Measurements from ENCODE around the gene TMEM129.

TMEM129 gene

DNA sequence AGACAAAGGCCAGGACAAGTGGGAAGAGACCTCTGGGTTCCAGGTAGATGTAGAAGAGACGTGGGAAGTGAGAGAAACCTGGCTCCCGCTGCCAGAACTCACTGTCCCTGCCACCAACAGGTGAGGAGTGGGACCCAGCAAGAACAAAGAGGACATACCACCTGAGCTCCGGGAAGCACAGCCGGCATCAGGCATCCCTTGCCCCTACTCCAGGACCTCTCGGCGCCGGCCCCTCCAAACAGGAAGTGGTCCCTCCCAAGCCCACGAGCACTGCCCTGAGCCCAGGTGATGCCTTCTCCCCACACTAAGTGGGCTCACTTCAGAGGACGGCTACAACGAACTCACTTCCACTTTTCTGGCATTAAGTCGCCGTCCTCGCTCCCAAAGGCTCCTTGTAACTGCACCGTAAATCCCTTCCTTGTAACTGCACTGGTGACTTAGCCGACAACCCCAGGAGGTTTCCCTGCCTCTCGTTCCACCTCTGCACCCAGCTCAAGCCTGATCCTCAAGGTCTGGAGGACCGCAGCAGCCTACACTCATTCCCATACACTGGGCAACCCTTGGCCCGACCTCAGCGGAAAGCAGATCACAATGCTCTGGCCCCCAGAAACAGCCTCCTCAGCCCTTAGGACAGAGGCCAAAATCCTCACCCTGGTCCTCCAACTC is 45.9 kb downstream of the TMEM129 start (continued):
- TF ChIP-seq, protein P1, sequence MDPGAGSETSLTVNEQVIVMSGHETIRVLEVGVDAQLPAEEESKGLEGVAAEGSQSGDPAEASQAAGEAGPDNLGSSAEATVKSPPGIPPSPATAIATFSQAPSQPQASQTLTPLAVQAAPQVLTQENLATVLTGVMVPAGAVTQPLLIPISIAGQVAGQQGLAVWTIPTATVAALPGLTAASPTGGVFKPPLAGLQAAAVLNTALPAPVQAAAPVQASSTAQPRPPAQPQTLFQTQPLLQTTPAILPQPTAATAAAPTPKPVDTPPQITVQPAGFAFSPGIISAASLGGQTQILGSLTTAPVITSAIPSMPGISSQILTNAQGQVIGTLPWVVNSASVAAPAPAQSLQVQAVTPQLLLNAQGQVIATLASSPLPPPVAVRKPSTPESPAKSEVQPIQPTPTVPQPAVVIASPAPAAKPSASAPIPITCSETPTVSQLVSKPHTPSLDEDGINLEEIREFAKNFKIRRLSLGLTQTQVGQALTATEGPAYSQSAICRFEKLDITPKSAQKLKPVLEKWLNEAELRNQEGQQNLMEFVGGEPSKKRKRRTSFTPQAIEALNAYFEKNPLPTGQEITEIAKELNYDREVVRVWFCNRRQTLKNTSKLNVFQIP (CRISPR knock-in tag; IDR thresholded peaks at IDR 0.05; ENCODE audit: borderline replicate concordance, low read depth), result no peak
- TF ChIP-seq ESRRG (CRISPR knock-in tag; IDR thresholded peaks at IDR 0.05) (no peak), ZNF8 (CRISPR knock-in tag; IDR thresholded peaks at IDR 0.05) (no peak), BACH2 (CRISPR knock-in tag; IDR thresholded peaks at IDR 0.05; ENCODE audit: borderline replicate concordance) (no peak), ARNTL (CRISPR knock-in tag; IDR thresholded peaks at IDR 0.05; ENCODE audit: borderline replicate concordance, low read depth) (no peak)

DNA sequence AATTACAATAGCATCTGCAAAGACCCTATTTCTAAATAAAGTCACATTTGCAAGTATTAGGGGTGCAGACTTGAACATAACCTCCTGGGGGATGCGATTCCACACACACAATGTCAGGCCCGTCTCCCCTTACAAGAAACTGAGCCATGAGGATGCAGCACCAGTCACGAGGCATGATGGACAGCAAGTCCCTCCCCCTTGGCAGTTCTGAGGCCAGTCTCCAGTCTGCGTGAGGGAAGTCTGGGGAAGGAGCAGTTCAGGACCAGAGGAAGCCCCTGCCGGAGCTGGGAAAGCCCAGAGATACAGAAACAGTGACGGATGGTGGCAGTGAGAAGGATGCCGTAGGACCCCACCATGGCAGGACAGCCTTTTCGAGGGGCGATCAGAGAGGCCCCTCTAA is 46.4 kb downstream of the TMEM129 start:
- TF ChIP-seq ZFP3 (CRISPR knock-in tag; IDR thresholded peaks at IDR 0.05) (no peak), OSR1 (CRISPR knock-in tag; IDR thresholded peaks at IDR 0.05) (no peak), ESRRG (CRISPR knock-in tag; IDR thresholded peaks at IDR 0.05) (no peak), CSDC2 (CRISPR knock-in tag; IDR thresholded peaks at IDR 0.05) (no peak), ZNF8 (CRISPR knock-in tag; IDR thresholded peaks at IDR 0.05) (no peak), RARB (CRISPR knock-in tag; IDR thresholded peaks at IDR 0.05) (no peak), SNAI2 (CRISPR knock-in tag; IDR thresholded peaks at IDR 0.05) (no peak), GLIS3 (CRISPR knock-in tag; IDR thresholded peaks at IDR 0.05) (no peak), ZFP30 (CRISPR knock-in tag; IDR thresholded peaks at IDR 0.05) (no peak), ZC3H10 (CRISPR knock-in tag; IDR thresholded peaks at IDR 0.05) (no peak), BACH2 (CRISPR knock-in tag; IDR thresholded peaks at IDR 0.05; ENCODE audit: borderline replicate concordance) (no peak), ARNTL (CRISPR knock-in tag; IDR thresholded peaks at IDR 0.05; ENCODE audit: borderline replicate concordance, low read depth) (no peak), PPARA (CRISPR knock-in tag; IDR thresholded peaks at IDR 0.05; ENCODE audit: borderline replicate concordance) (no peak), TOX (CRISPR knock-in tag; IDR thresholded peaks at IDR 0.05; ENCODE audit: borderline replicate concordance) (no peak)
- TF ChIP-seq, protein P2, sequence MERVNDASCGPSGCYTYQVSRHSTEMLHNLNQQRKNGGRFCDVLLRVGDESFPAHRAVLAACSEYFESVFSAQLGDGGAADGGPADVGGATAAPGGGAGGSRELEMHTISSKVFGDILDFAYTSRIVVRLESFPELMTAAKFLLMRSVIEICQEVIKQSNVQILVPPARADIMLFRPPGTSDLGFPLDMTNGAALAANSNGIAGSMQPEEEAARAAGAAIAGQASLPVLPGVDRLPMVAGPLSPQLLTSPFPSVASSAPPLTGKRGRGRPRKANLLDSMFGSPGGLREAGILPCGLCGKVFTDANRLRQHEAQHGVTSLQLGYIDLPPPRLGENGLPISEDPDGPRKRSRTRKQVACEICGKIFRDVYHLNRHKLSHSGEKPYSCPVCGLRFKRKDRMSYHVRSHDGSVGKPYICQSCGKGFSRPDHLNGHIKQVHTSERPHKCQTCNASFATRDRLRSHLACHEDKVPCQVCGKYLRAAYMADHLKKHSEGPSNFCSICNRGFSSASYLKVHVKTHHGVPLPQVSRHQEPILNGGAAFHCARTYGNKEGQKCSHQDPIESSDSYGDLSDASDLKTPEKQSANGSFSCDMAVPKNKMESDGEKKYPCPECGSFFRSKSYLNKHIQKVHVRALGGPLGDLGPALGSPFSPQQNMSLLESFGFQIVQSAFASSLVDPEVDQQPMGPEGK (CRISPR knock-in tag; IDR thresholded peaks at IDR 0.05; ENCODE audit: borderline replicate concordance), result no peak
- TF ChIP-seq, protein P3, sequence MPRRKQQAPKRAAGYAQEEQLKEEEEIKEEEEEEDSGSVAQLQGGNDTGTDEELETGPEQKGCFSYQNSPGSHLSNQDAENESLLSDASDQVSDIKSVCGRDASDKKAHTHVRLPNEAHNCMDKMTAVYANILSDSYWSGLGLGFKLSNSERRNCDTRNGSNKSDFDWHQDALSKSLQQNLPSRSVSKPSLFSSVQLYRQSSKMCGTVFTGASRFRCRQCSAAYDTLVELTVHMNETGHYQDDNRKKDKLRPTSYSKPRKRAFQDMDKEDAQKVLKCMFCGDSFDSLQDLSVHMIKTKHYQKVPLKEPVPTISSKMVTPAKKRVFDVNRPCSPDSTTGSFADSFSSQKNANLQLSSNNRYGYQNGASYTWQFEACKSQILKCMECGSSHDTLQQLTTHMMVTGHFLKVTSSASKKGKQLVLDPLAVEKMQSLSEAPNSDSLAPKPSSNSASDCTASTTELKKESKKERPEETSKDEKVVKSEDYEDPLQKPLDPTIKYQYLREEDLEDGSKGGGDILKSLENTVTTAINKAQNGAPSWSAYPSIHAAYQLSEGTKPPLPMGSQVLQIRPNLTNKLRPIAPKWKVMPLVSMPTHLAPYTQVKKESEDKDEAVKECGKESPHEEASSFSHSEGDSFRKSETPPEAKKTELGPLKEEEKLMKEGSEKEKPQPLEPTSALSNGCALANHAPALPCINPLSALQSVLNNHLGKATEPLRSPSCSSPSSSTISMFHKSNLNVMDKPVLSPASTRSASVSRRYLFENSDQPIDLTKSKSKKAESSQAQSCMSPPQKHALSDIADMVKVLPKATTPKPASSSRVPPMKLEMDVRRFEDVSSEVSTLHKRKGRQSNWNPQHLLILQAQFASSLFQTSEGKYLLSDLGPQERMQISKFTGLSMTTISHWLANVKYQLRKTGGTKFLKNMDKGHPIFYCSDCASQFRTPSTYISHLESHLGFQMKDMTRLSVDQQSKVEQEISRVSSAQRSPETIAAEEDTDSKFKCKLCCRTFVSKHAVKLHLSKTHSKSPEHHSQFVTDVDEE (CRISPR knock-in tag; IDR thresholded peaks at IDR 0.05), result no peak
- TF ChIP-seq, protein P1 (CRISPR knock-in tag; IDR thresholded peaks at IDR 0.05; ENCODE audit: borderline replicate concordance, low read depth), result no peak
- TF ChIP-seq, protein P4, sequence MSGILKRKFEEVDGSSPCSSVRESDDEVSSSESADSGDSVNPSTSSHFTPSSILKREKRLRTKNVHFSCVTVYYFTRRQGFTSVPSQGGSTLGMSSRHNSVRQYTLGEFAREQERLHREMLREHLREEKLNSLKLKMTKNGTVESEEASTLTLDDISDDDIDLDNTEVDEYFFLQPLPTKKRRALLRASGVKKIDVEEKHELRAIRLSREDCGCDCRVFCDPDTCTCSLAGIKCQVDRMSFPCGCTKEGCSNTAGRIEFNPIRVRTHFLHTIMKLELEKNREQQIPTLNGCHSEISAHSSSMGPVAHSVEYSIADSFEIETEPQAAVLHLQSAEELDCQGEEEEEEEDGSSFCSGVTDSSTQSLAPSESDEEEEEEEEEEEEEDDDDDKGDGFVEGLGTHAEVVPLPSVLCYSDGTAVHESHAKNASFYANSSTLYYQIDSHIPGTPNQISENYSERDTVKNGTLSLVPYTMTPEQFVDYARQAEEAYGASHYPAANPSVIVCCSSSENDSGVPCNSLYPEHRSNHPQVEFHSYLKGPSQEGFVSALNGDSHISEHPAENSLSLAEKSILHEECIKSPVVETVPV (CRISPR knock-in tag; IDR thresholded peaks at IDR 0.05), result no peak
- TF ChIP-seq, protein P5, sequence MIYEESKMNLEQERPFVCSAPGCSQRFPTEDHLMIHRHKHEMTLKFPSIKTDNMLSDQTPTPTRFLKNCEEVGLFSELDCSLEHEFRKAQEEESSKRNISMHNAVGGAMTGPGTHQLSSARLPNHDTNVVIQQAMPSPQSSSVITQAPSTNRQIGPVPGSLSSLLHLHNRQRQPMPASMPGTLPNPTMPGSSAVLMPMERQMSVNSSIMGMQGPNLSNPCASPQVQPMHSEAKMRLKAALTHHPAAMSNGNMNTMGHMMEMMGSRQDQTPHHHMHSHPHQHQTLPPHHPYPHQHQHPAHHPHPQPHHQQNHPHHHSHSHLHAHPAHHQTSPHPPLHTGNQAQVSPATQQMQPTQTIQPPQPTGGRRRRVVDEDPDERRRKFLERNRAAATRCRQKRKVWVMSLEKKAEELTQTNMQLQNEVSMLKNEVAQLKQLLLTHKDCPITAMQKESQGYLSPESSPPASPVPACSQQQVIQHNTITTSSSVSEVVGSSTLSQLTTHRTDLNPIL (CRISPR knock-in tag; IDR thresholded peaks at IDR 0.05; ENCODE audit: low read depth), result no peak
- ATAC-seq, result no peak

Data from SK-N-SH treated with all-trans-retinoic acid at 6 μM for 48 hours (cell line).